SH-SY5Y (cell line): ENCODE results near the gene MMS22L.

ENCODE experiments used
- GATA2 ChIP-seq: IDR thresholded peaks from 2 replicates; pipeline ENCODE4 v1.6.1; 2011; ENCODE audit warnings: mild to moderate bottlenecking, low read depth, low read length
- GATA3 ChIP-seq: IDR thresholded peaks from 2 replicates; pipeline ENCODE4 v1.6.1; 2011; ENCODE audit warnings: low read depth, mild to moderate bottlenecking, low read length, moderate library complexity

- TF ChIP-seq GATA2 (no peak), GATA3 (0 out of 2 replicates have a peak, but pooled peaks have one; percentile 26)
Measured at GRCh38 chr6:97322811-97323210, 39.8 kb upstream of the MMS22L start.
